Erythroblast (primary cell): ENCODE measurements around the gene IQCN.

Experiments used
- GATA1 ChIP-seq: IDR thresholded peaks from 2 replicates; pipeline ENCODE4 v1.6.1; 2011; ENCODE audit warnings: low read depth, mild to moderate bottlenecking, control low read depth, low read length, moderate library complexity
- POLR2A ChIP-seq: IDR thresholded peaks from 2 replicates; pipeline ENCODE4 v1.6.1; 2011; ENCODE audit warnings: mild to moderate bottlenecking, low read length

- TF ChIP-seq POLR2A (no peak), GATA1 (no peak)
Measured at GRCh38 chr19:18294467-18294864, 20.2 kb upstream of the IQCN start.
